ENCODE measurements around the gene DAZL. TPM values are rescaled to one million over a fixed set of nuclear protein-coding genes. Genes with fewer than 3 reads are reported as not detected.

DAZL gene
- total RNA-seq, 1 donor from 2014 or later = not detected

GRCh38 chr3:16599694-16600093 lies 5.5 kb downstream of the DAZL start:
- H3K4me1 Mint-ChIP-seq (ENCODE audit: unreplicated experiment) = no peaks in the 10 kb centered on the region
- H3K36me3 Mint-ChIP-seq (ENCODE audit: unreplicated experiment) = no peaks in the 10 kb centered on the region
- DNase-seq (ENCODE audit: extremely low spot score, unreplicated experiment) = no peak
- no peak overlapping the region for H3K4me3 Mint-ChIP-seq (ENCODE audit: unreplicated experiment)
- peaks cover 74% of the 10 kb centered on the region for H3K27me3 Mint-ChIP-seq (ENCODE audit: unreplicated experiment)
- no peak for TF ChIP-seq CTCF (IDR thresholded peaks at IDR 0.05)
- H3K9me3 Mint-ChIP-seq (ENCODE audit: unreplicated experiment) = no peaks in the 10 kb centered on the region
- H3K27ac Mint-ChIP-seq (ENCODE audit: unreplicated experiment) = no peak overlapping the region

DNA sequence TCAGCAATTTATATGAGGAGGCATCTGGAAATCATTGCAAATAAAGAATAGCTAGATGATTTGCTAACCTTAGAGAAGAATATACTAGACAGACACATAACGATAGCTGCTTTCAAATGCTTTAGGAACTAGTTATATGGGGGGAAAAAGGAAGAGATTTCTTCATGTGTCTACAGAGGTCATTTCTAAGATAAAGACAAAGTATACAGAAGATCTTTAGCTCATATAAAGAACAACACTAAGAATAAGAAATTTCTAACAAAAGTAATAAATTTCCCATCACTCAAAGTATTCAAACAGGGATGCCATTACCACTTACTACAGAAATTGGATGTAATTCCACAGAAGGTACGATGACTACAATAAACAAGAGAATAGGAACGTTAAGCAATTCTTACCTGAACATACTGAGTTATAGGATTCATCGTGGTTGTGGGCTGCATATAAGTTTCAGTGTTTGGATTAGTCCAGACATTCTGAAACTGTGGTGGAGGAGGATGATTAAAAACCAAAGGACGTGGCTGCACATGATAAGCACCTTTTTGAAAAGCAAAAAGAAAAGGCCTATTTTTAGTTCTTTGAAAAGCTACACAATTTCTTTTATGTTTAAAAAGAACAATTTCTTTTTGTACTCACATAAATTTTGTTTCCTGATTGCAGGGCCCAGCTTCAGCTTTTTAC lies 8.7 kb downstream of the DAZL start:
- TF ChIP-seq CTCF (IDR thresholded peaks at IDR 0.05) = no peak
- Mint-ChIP-seq H3K36me3 (ENCODE audit: unreplicated experiment) (no peaks in the 10 kb centered on the region), H3K4me1 (ENCODE audit: unreplicated experiment) (no peaks in the 10 kb centered on the region), H3K9me3 (ENCODE audit: unreplicated experiment) (no peaks in the 10 kb centered on the region), H3K27me3 (ENCODE audit: unreplicated experiment) (peaks cover 78% of the 10 kb centered on the region), H3K4me3 (ENCODE audit: unreplicated experiment) (no peak overlapping the region), H3K27ac (ENCODE audit: unreplicated experiment) (no peak overlapping the region)
- DNase-seq (ENCODE audit: extremely low spot score, unreplicated experiment) = no peak

DNA sequence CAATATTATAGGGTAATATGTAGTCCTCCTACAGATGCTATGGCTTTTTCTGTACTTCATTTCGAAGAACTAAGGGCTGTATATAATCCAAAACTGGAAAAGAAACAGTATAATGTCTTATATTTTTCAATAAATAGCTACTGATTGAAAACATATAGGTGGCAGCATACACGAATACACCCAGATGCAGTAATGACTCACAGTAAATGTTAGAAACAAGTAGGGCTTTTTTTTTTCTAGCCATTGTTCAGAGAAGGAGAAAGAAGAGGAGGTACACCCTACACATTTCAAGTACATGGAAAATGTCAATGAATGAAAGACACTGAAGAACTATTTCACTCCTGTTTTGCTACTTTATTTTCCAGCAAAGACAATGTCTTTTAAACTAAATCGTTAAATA lies 9.4 kb downstream of the DAZL start:
- H3K36me3 Mint-ChIP-seq (ENCODE audit: unreplicated experiment) = no peaks in the 10 kb centered on the region
- no peaks in the 10 kb centered on the region for H3K9me3 Mint-ChIP-seq (ENCODE audit: unreplicated experiment)
- no peak overlapping the region for H3K4me3 Mint-ChIP-seq (ENCODE audit: unreplicated experiment)
- TF ChIP-seq CTCF (IDR thresholded peaks at IDR 0.05) = no peak
- peaks cover 79% of the 10 kb centered on the region for H3K27me3 Mint-ChIP-seq (ENCODE audit: unreplicated experiment)
- no peak overlapping the region for H3K27ac Mint-ChIP-seq (ENCODE audit: unreplicated experiment)
- H3K4me1 Mint-ChIP-seq (ENCODE audit: unreplicated experiment) = no peaks in the 10 kb centered on the region
- DNase-seq (ENCODE audit: extremely low spot score, unreplicated experiment) = no peak

DNA sequence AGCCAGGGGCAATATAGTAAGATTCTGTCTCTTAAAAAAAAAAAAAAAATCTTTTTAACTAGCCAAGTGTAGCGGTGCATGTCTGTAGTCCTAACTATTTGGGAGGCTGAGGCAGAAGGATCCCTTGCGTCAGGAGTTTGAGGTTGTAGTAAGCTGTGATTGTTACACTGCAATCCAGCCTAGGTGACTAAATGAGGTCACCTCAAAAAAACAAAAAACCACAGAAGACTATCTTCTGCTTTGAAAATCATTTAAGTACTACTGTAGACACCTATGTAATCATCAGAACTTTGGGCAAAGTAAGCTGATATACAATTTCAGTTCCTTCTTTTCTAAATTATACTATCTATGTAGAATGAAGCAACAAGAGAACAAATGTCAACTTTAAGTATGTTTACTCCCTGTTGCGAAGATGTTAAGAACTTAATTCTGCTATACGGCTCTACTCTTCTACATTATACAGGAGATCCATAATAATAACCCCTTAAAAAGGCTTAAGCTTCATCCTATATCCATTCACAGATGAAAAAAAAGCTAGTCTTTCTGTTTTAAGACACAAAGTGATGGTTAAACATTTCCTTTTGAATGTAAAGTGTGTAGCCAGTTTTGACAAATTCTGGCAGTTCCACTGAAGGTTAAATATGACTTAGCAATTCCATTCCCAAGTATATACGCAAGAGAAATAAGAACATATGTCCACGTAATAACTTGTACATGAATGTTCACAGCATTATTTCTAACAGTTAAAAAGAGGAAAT lies 15.2 kb downstream of the DAZL start:
- H3K27ac Mint-ChIP-seq (ENCODE audit: unreplicated experiment) = no peak overlapping the region
- peaks cover 66% of the 10 kb centered on the region for H3K27me3 Mint-ChIP-seq (ENCODE audit: unreplicated experiment)
- DNase-seq (ENCODE audit: extremely low spot score, unreplicated experiment) = no peak
- no peaks in the 10 kb centered on the region for H3K9me3 Mint-ChIP-seq (ENCODE audit: unreplicated experiment)
- no peak overlapping the region for H3K4me3 Mint-ChIP-seq (ENCODE audit: unreplicated experiment)
- H3K4me1 Mint-ChIP-seq (ENCODE audit: unreplicated experiment) = peaks cover 3% of the 10 kb centered on the region
- TF ChIP-seq CTCF (IDR thresholded peaks at IDR 0.05) = no peak
- H3K36me3 Mint-ChIP-seq (ENCODE audit: unreplicated experiment) = no peaks in the 10 kb centered on the region

DNA sequence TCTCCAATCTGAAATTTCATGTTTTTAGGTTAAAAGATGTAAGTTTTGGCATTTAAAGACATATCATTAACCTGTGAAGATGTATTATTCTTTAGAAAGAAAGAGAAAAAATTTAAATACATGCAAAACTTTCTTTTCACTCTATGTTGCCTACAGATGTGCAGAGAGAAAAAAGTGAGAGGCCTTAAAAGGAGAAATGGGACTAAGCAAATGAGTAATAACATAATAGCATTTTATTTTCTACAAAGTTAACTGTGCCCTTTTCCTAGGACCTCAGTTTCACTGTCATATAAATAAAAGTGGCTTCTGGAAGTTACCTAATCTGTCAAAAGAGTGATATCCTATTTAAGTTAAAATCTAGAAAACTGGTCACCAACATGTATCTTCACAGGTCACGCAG lies 16.1 kb downstream of the DAZL start:
- Mint-ChIP-seq H3K4me3 (ENCODE audit: unreplicated experiment) (no peak overlapping the region), H3K9me3 (ENCODE audit: unreplicated experiment) (no peaks in the 10 kb centered on the region), H3K36me3 (ENCODE audit: unreplicated experiment) (no peaks in the 10 kb centered on the region), H3K27ac (ENCODE audit: unreplicated experiment) (no peak overlapping the region), H3K4me1 (ENCODE audit: unreplicated experiment) (peaks cover 3% of the 10 kb centered on the region), H3K27me3 (ENCODE audit: unreplicated experiment) (peaks cover 61% of the 10 kb centered on the region)
- TF ChIP-seq CTCF (IDR thresholded peaks at IDR 0.05) = no peak
- DNase-seq (ENCODE audit: extremely low spot score, unreplicated experiment) = no peak

All from osteocyte (in vitro differentiated cells).